Spleen (tissue), 13 donors: ENCODE results near the gene AGT. TPM values are rescaled to one million over a fixed set of nuclear protein-coding genes. Genes with fewer than 3 reads are reported as not detected.

ENCODE experiments used
- DNase-seq: peaks from one replicate; pipeline ENCODE4 v3.0.0-alpha.2; 2020
- H3K27ac ChIP-seq, 8 donors: fragments of 200-600 bp; sonication (generic) in 7 of 8; 1 replicate in 4 of 8; 2 replicates in 4 of 8; pipeline versions ENCODE4 v1.5.0 to v1.8.0; 2016 to 2021; ENCODE audit warnings: inconsistent platforms in 4 of 8, mild to moderate bottlenecking in 4 of 8, moderate library complexity in 1 of 8
- H3K27me3 ChIP-seq, 7 donors: fragments of 200-600 bp; sonication (generic) in 6 of 7; replicated peaks in 1 of 7; 1 replicate in 4 of 7; 2 replicates in 3 of 7; pipeline versions ENCODE4 v1.5.0 to v1.8.0; 2016 to 2021; ENCODE audit warnings: inconsistent platforms in 3 of 7, mild to moderate bottlenecking in 1 of 7
- H3K36me3 ChIP-seq, 6 donors: fragments of 200-600 bp; sonication (generic) in 5 of 6; 1 replicate in 4 of 6; 2 replicates in 2 of 6; pipeline versions ENCODE4 v1.5.0 to v1.8.0; 2016 to 2021; ENCODE audit warnings: inconsistent platforms in 2 of 6
- H3K4me1 ChIP-seq, 6 donors: fragments of 200-600 bp; sonication (generic) in 5 of 6; 1 replicate in 3 of 6; 2 replicates in 3 of 6; pipeline versions ENCODE4 v1.5.0 to v1.8.0; 2016 to 2021; ENCODE audit warnings: inconsistent platforms in 3 of 6
- H3K4me3 ChIP-seq, 8 donors: fragments of 200-600 bp; sonication (generic) in 7 of 8; 1 replicate in 4 of 8; 2 replicates in 4 of 8; pipeline versions ENCODE4 v1.5.0 to v1.8.0; 2016 to 2021; ENCODE audit warnings: inconsistent platforms in 4 of 8, mild to moderate bottlenecking in 4 of 8, moderate library complexity in 2 of 8
- H3K9me3 ChIP-seq, 8 donors: fragments of 200-600 bp; sonication (generic) in 7 of 8; 1 replicate in 4 of 8; 2 replicates in 4 of 8; pipeline versions ENCODE4 v1.5.0 to v1.8.0; 2016 to 2021; ENCODE audit warnings: inconsistent platforms in 4 of 8
- POLR2A ChIP-seq, 3 donors: fragments of 450-650 bp; IDR thresholded peaks; one replicate each; pipeline ENCODE4 v1.5.1; 2017; ENCODE audit warnings: antibody characterized with exemption in 3 of 3, mild to moderate bottlenecking in 1 of 3
- POLR2AphosphoS5 ChIP-seq, 3 donors: sonication (generic); formaldehyde crosslinking; IDR thresholded peaks; one replicate each; pipeline ENCODE4 v1.5.1; 2017; ENCODE audit warnings: antibody characterized with exemption in 3 of 3
- WGBS, 5 donors: extraction: QIAGEN DNeasy Blood & Tissue Kit in 3 of 5; methylation state at CpG; one replicate each; pipeline versions ENCODE4 v1.1.5 to v1.1.7; 2013 to 2018; 5-methylcytosine and 5-hydroxymethylcytosine counted together
- intact Hi-C: fragments of 100-400 bp; cut with DNase I; formaldehyde crosslinking; loops from one replicate; pipeline ENCODE4 v1.15.0; 2023; ENCODE audit warnings: low total_unique reads
- long read RNA-seq, 2 donors: transcript quantifications; one replicate each; lab custom pipeline, GENCODE V29; 2026
- polyA plus RNA-seq, 3 donors: library from polyadenylated mRNA; stranded (reverse); fragments of 200-250 nt; gene quantifications; one replicate each; pipeline ENCODE4 v1.2.1, GENCODE V29; 2013
- total RNA-seq, 7 donors: library from RNA; depleted of rRNA in 3 of 7; stranded (reverse); fragments of >200 nt in 3 of 7; fragmentation: NEBNext Ultra II Directional in 4 of 7; extraction: Animal tissue kit (Norgen Biotek cat#: 25700) in 4 of 7; gene quantifications; one replicate each; pipeline versions ENCODE4 v1.1.0 to v1.2.1, GENCODE V29; 2016 to 2021
- TF ChIP-seq, protein P1 (sequence below), 11 experiments: fragments of 200-600 bp in 7 of 11; fragments of 450-650 bp in 4 of 11; sonication (generic) in 4 of 11; IDR thresholded peaks in 8 of 11; conservative IDR thresholded peaks in 3 of 11; 1 replicate in 7 of 11; 2 replicates in 4 of 11; pipeline versions ENCODE4 v1.4.0 to v1.8.0; 2016 to 2021; ENCODE audit warnings: antibody characterized with exemption in 11 of 11, inconsistent platforms in 4 of 11, mild to moderate bottlenecking in 1 of 11
- donor health status: healthy with polysubstance abuse.
- donor health status: DM: no; HTN: no; CAD: no; lungs with moderate emphysema.
- donor health status: DM: no; HTN: no; CAD: no.
- donor health status: Bipolar disorder and iron deficiency.
- donor health status: healthy.
- donor health status: DM: no; HTN: no; CAD: no.
- donor health status: DM: yes; HTN: yes; CAD: no.

The AGT gene
- under 1 TPM in 5 of 7 donors, not detected in 2; 0.13 to 0.26 (median 0.19) TPM for total RNA-seq
- under 1 TPM; 0.06 to 0.17 (median 0.07) TPM for polyA plus RNA-seq
- long read RNA-seq, donor 1: 0 reads
- long read RNA-seq, donor 2: 0 reads

DNA sequence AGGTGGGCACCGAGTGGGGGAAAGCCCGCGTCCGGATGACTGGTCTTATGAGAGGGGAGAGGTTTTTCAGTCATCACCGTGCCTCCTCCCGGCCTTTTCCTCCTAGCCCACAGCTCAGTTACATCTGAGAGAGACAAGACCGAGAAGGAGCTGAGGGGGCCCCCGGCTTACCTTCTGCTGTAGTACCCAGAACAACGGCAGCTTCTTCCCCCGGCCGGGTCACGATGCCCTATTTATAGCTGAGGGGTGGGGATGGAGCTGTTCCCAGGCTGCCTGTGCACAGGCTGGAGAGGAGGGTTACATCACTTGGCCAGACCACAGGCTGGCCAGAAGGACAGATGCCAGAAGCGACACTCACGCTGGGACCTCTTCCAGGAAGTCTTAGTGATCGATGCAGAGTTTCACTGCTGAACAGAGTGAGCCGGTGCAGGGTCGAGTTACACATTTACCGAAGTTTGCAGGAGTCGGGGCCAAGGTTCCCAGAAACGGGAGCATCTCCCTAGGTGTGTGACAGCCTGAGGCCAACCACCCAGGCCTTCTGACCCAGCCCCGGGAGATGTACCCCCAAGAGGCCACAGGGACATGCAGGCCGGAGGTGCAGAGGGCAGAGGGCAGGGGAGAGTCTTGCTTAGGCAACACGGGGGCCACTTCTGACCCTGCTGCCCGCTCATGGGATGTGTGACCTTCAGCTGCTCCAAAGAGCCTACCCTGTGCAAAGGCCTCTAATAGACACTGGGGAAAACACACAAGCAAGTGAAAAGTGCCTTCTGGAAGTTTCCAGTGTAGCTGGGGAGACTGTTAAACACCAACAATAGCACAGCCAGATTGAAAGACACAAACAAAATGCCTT, at the start of gene AGT:
Gene AGT, minus strand, starts transcription at position 208 of the 850 bp plus-strand sequence. CDS start 3,299 bp downstream, outside the sequence.
- Histone ChIP-seq H3K9me3 (peaks cover 0 to 12% (median 2%) of the 10 kb centered on the region in 8 donors), H3K36me3 (no peaks in the 10 kb centered on the region), H3K27ac (no peak within 1 kb of the TSS), H3K27me3 (peaks cover 0 to 12% (median 0%) of the 10 kb centered on the region in 7 donors), H3K4me1 (no peaks in the 10 kb centered on the region), H3K4me3 (no peak within 1 kb of the TSS)
- WGBS, 5 donors: 50 to 65% (median 51%) methylated on average over 18 to 24 of the region's 24 CpGs
- intact Hi-C loops: no loop called here
- DNase-seq: no peak
- TF ChIP-seq POLR2AphosphoS5 (IDR thresholded peaks at IDR 0.05) (peak in 1 of 3 donors; percentile 18), POLR2A (IDR thresholded peaks at IDR 0.05) (no peak)
- TF ChIP-seq, protein P1, sequence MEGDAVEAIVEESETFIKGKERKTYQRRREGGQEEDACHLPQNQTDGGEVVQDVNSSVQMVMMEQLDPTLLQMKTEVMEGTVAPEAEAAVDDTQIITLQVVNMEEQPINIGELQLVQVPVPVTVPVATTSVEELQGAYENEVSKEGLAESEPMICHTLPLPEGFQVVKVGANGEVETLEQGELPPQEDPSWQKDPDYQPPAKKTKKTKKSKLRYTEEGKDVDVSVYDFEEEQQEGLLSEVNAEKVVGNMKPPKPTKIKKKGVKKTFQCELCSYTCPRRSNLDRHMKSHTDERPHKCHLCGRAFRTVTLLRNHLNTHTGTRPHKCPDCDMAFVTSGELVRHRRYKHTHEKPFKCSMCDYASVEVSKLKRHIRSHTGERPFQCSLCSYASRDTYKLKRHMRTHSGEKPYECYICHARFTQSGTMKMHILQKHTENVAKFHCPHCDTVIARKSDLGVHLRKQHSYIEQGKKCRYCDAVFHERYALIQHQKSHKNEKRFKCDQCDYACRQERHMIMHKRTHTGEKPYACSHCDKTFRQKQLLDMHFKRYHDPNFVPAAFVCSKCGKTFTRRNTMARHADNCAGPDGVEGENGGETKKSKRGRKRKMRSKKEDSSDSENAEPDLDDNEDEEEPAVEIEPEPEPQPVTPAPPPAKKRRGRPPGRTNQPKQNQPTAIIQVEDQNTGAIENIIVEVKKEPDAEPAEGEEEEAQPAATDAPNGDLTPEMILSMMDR (IDR thresholded peaks at IDR 0.05 in 8 of 11, conservative IDR thresholded peaks at IDR 0.05 in 3 of 11): no peak

DNA sequence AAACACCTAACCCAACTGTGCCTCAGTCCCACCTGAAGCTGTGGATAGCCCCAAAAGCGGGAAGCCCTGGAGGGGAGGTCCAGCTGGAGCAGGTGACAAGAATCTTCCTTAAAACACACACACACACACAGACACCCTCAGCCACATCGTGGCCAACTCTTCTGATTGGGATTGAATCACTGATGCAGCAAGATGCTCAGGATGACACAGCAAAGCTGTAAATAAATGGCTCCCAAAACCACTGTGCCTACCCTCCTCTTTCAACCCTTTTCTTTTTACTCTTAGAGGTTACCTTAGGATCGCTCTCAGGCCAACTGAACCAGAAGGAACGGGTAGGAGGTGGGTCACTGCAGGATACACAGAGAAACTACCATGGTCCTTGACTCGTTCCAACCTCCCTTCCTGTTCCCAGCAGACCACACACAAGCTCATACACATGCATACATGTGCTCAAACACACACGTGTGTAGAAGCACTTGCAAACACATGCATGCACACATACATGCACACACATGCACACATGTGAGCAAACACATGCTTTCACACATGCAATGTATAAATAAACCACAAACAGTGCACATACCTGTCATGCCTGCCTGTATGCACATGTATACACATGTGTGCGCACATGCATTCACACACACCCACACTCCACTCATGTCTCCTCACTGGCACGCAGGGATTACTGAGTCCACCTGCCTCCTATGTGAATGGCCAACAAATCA, 47.7 kb upstream of the AGT start:
- Histone ChIP-seq H3K27me3 (peaks cover 0 to 8% (median 0%) of the 10 kb centered on the region in 7 donors), H3K27ac (no peak overlapping the region), H3K4me1 (no peaks in the 10 kb centered on the region), H3K4me3 (no peak overlapping the region), H3K9me3 (peaks cover 0 to 13% (median 0%) of the 10 kb centered on the region in 8 donors), H3K36me3 (no peaks in the 10 kb centered on the region)
- WGBS, 5 donors: 76 to 83% (median 77%) methylated on average over 8 of the region's 8 CpGs
- TF ChIP-seq POLR2A (IDR thresholded peaks at IDR 0.05) (no peak), POLR2AphosphoS5 (IDR thresholded peaks at IDR 0.05) (no peak)
- TF ChIP-seq, protein P1 (IDR thresholded peaks at IDR 0.05 in 8 of 11, conservative IDR thresholded peaks at IDR 0.05 in 3 of 11): no peak
- DNase-seq: no peak
- intact Hi-C loops: no loop called here

DNA sequence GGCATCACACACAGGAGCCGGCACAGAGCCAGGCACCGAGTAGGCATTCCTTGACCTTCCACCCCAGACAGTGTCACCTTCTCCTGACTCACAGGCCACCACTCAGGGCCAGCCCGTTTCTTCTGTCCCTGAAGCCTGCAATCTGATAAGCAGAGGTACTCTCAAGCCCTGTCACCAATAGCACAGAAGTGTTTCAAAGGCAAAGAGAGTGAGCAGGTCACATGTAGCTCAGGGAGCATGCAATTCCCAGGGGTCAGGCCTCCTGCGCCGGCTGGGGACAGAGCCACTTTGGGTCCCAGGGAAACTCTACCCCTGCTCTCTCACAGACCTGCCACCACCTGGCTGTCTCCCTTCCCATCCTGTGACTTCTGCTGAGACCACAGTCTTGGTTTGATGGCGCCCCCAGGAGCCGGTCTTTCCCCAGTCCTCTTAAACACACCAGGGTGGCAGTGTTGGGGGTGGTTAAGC, 46.5 kb upstream of the AGT start:
- WGBS, 5 donors: 68 to 85% (median 77%) methylated on average over 6 to 7 of the region's 7 CpGs
- intact Hi-C loops: no loop called here
- H3K4me3 ChIP-seq: no peak overlapping the region
- H3K27me3 ChIP-seq: peaks cover 0 to 8% (median 0%) of the 10 kb centered on the region in 7 donors
- peaks cover 0 to 13% (median 0%) of the 10 kb centered on the region in 8 donors for H3K9me3 ChIP-seq
- H3K4me1 ChIP-seq: no peaks in the 10 kb centered on the region
- H3K36me3 ChIP-seq: no peaks in the 10 kb centered on the region
- TF ChIP-seq, protein P1 (IDR thresholded peaks at IDR 0.05 in 8 of 11, conservative IDR thresholded peaks at IDR 0.05 in 3 of 11): no peak
- no peak for TF ChIP-seq POLR2A (IDR thresholded peaks at IDR 0.05)
- no peak for TF ChIP-seq POLR2AphosphoS5 (IDR thresholded peaks at IDR 0.05)
- no peak overlapping the region for H3K27ac ChIP-seq
- DNase-seq: no peak
